CD4-positive, alpha-beta memory T cell (primary cell): ENCODE data around the gene ZNF143. TPM values are rescaled to one million over a fixed set of nuclear protein-coding genes. Genes with fewer than 3 reads are reported as not detected.

Experiments used
- CTCF ChIA-PET: fragments of 350-600 bp; sonication (Branson Sonifier 250); formaldehyde crosslinking; loops from one replicate; lab custom pipeline; 2021; ENCODE audit warnings: inconsistent platforms; ENCODE audit not compliant: partially characterized antibody; lab: Charles Lee
- POLR2A ChIA-PET: fragments of 350-600 bp; sonication (Branson Sonifier 250); formaldehyde crosslinking; loops from one replicate; lab custom pipeline; 2021; ENCODE audit not compliant: partially characterized antibody; lab: Charles Lee
- DNase-seq, 5 donors: peaks; one replicate each; pipeline versions ENCODE4 v3.0.0 to v3.0.0-alpha.2; 2020 to 2022; ENCODE audit warnings: mixed read lengths in 1 of 5
- H3K27ac ChIP-seq: one replicate; pipeline ENCODE4 v1.7.0; 2013; ENCODE audit warnings: low read depth, low read length
- H3K27me3 ChIP-seq: 2 replicates; pipeline ENCODE4 v1.7.0; 2013; ENCODE audit warnings: mild to moderate bottlenecking, low read length, moderate library complexity; ENCODE audit not compliant: insufficient read depth
- H3K36me3 ChIP-seq: 2 replicates; pipeline ENCODE4 v1.7.0; 2013; ENCODE audit warnings: mild to moderate bottlenecking, low read length, moderate library complexity; ENCODE audit not compliant: insufficient read depth
- H3K4me1 ChIP-seq: 2 replicates; pipeline ENCODE4 v1.7.0; 2013; ENCODE audit warnings: mild to moderate bottlenecking, low read length, moderate library complexity; ENCODE audit not compliant: insufficient read depth
- H3K4me3 ChIP-seq, 2 donors: one replicate each; pipeline ENCODE4 v1.7.0; 2013; ENCODE audit warnings: low read length in 2 of 2, mild to moderate bottlenecking in 1 of 2
- H3K9me3 ChIP-seq, 2 donors: one replicate each; pipeline ENCODE4 v1.7.0; 2013; ENCODE audit warnings: low read length in 2 of 2, control low read depth in 1 of 2; ENCODE audit not compliant: control insufficient read depth in 1 of 2
- H3K27ac Mint-ChIP-seq, 7 donors: one replicate each; pipeline ENCODE4 v1.8.0; 2020 to 2021; ENCODE audit warnings: mixed read lengths in 7 of 7, mild to moderate bottlenecking in 6 of 7, inconsistent platforms in 3 of 7, moderate library complexity in 3 of 7
- H3K27me3 Mint-ChIP-seq, 2 donors: one replicate each; pipeline ENCODE4 v1.8.0; 2020 to 2021; ENCODE audit warnings: mixed read lengths in 2 of 2
- H3K36me3 Mint-ChIP-seq, 2 donors: one replicate each; pipeline ENCODE4 v1.8.0; 2020 to 2021; ENCODE audit warnings: mixed read lengths in 2 of 2, inconsistent platforms in 1 of 2, mild to moderate bottlenecking in 1 of 2
- H3K4me1 Mint-ChIP-seq, 4 donors: one replicate each; pipeline ENCODE4 v1.8.0; 2020 to 2021; ENCODE audit warnings: mixed read lengths in 4 of 4, mild to moderate bottlenecking in 1 of 4
- H3K4me3 Mint-ChIP-seq, 8 donors: one replicate each; pipeline ENCODE4 v1.8.0; 2020 to 2021; ENCODE audit warnings: mixed read lengths in 8 of 8, mild to moderate bottlenecking in 7 of 8, moderate library complexity in 6 of 8, inconsistent platforms in 3 of 8
- H3K9me3 Mint-ChIP-seq, 8 donors: one replicate each; pipeline ENCODE4 v1.8.0; 2020 to 2021; ENCODE audit warnings: mixed read lengths in 8 of 8, mild to moderate bottlenecking in 5 of 8, inconsistent platforms in 3 of 8, moderate library complexity in 1 of 8
- intact Hi-C: fragments of 100-400 bp; cut with micrococcal nuclease; formaldehyde crosslinking; loops from one replicate; pipeline ENCODE4 v1.15.1; 2023
- polyA plus RNA-seq, 2 donors: library from polyadenylated mRNA; unstranded; fragments of 300-500 nt; fragmentation: Illumina TruSeq; gene quantifications; one replicate each; pipeline ENCODE4 v1.2.3, GENCODE V29; 2021
- total RNA-seq, 2 experiments: library from RNA; stranded (reverse); gene quantifications; one replicate each; pipeline ENCODE4 v1.2.3, GENCODE V29; 2021

The ZNF143 gene
- total and polyA plus RNA-seq, 4 experiments from 2014 or later = 41.7 to 54.6 (median 50.8) TPM

DNA sequence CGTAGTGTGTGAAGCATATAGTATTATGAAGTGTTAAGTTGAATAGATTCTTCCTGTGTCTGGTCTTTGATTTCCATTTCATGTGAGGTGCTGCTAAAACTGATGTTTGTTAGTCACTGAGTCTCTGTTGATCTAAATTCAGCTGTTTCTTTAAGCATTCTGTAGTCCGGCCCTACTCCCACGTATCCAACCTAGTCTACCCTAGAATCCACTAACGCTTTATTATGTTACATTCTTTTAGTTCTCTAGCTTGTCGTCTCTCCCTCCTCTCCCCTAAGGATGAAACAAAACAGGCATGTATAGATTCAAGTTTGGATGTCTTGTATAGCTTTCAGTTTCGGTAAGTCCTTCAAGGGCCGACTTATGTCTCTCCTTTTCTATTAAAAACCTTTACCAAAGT lies 116.7 kb downstream of the ZNF143 start:
- no peaks in the 10 kb centered on the region for H3K27me3 ChIP-seq
- Mint-ChIP-seq H3K4me3 (peak overlapping the region; percentile 71 to 87 (median 84)), H3K27me3 (no peaks in the 10 kb centered on the region), H3K9me3 (no peaks in the 10 kb centered on the region), H3K36me3 (peaks cover 12 to 23% of the 10 kb centered on the region in 2 donors), H3K4me1 (peaks cover 21 to 39% (median 33%) of the 10 kb centered on the region in 4 donors), H3K27ac (peak overlapping the region; percentile 60 to 92 (median 86))
- H3K27ac ChIP-seq = peak overlapping the region; percentile 86
- no peaks in the 10 kb centered on the region for H3K36me3 ChIP-seq
- peaks cover 41% of the 10 kb centered on the region for H3K4me1 ChIP-seq
- peak overlapping the region; percentile 32 to 58 for H3K4me3 ChIP-seq
- ChIA-PET POLR2A (interaction anchor here (1.0 to 7.4 kb wide), 11 partner anchors 9 to 1231 kb away, joined by 4 to 91 read pairs (median 6); partner anchors contain the start of genes EIF4G2, RPL27A, TRIM66 and ZNF143), CTCF (interaction anchor here (0.8 to 3.8 kb wide), 7 partner anchors 8 to 727 kb away, joined by 3 to 57 read pairs (median 4); partner anchors contain the start of gene ADM)
- intact Hi-C loops = loop anchor here (1.0 to 5.0 kb wide), 2 partner anchors 11 to 1280 kb away; partner anchors contain the start of gene ZBED5
- H3K9me3 ChIP-seq = no peaks in the 10 kb centered on the region
- peak in 4 of 5 donors; percentile 29 to 48 (median 43) for DNase-seq

Other genes starting within 250 kb of the ZNF143 start
- 10 to 100 TPM; 58.6 to 61.9 TPM for gene DENND5A, start 195.7 kb upstream of the ZNF143 start, total RNA-seq
- 10 to 100 TPM; 14.5 to 39.6 TPM for gene DENND5A, start 195.7 kb upstream of the ZNF143 start, polyA plus RNA-seq
- 10 to 100 TPM; 53.3 to 54.7 TPM for gene TMEM41B, start 146.4 kb upstream of the ZNF143 start, total RNA-seq
- 1 to 10 TPM; 6.2 to 9.4 TPM for gene TMEM41B, start 146.4 kb upstream of the ZNF143 start, polyA plus RNA-seq
- 10 to 100 TPM; 63.4 to 67.0 TPM for gene IPO7, start 76.4 kb upstream of the ZNF143 start, total RNA-seq
- gene IPO7, start 76.4 kb upstream of the ZNF143 start, polyA plus RNA-seq = 10 to 100 TPM in 1 of 2 donors, 1 to 10 TPM in 1; 7.9 to 11.6 TPM
- gene WEE1, start 112.7 kb downstream of the ZNF143 start, total RNA-seq = 10 to 100 TPM; 11.1 to 11.7 TPM
- gene WEE1, start 112.7 kb downstream of the ZNF143 start, polyA plus RNA-seq = 1 to 10 TPM; 5.8 to 8.2 TPM
- gene SWAP70, start 203.1 kb downstream of the ZNF143 start, total RNA-seq = 1 to 10 TPM; 4.7 to 5.2 TPM
- gene SWAP70, start 203.1 kb downstream of the ZNF143 start, polyA plus RNA-seq = 1 to 10 TPM; 2.2 to 6.6 TPM